Measurements from ENCODE around the gene SUMF1.

- TF ChIP-seq CTCF (IDR thresholded peaks at IDR 0.05): no peak
- no peak for TF ChIP-seq POLR2A (IDR thresholded peaks at IDR 0.05)
These were observed 62.2 kb downstream of the SUMF1 start for GRCh38 chr3:4404881-4405280.
